ENCODE results near the gene TMPRSS4.
A peak's percentile ranks its signal among the peaks of the same experiment; 100 is the strongest.

Gene TMPRSS4

DNA sequence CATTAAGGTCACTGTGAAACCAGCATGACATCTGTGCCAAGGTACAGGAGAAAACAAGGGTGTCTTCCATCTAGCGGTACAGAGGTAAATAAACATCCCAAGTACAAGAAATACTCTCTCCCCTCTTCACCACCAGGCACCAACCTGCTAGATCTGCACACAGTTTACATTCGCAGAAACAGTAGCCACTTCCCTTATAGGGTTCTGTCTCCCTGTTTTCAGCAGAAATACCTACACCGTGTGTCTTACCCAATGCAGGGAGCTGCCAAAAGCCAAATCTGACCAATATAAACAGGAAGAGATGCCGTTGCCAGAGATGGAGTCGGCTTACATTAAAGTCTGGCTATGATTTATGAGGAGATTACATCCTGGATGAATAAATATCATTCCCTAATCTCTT lies 74.6 kb downstream of the TMPRSS4 start:
- no peak for DNase-seq (ENCODE audit: low read depth, low spot score)
- no peak overlapping the region for H3K27ac ChIP-seq

GRCh38 chr11:118152020-118152551 lies 75.2 kb downstream of the TMPRSS4 start:
- DNase-seq (ENCODE audit: low read depth, low spot score): no peak
- H3K27ac ChIP-seq: no peak overlapping the region

- no peak within 1 kb of the TSS for H3K27ac ChIP-seq
These were observed 75.9 kb downstream of the TMPRSS4 start, which contains the start of gene SCN4B for GRCh38 chr11:118152552-118153471. TSS of gene SCN4B (minus strand) at chr11:118152823. CDS start at chr11:118152673, 150 bp downstream.

GRCh38 chr11:118153516-118153915 lies 76.6 kb downstream of the TMPRSS4 start:
- H3K27ac ChIP-seq: no peak overlapping the region
- no peak for DNase-seq (ENCODE audit: low read depth, low spot score)

More at GRCh38 chr11:118152552-118153471, 75.9 kb downstream of the TMPRSS4 start, which contains the start of gene SCN4B:
- DNase-seq (ENCODE audit: low read depth, low spot score): no peak

DNA sequence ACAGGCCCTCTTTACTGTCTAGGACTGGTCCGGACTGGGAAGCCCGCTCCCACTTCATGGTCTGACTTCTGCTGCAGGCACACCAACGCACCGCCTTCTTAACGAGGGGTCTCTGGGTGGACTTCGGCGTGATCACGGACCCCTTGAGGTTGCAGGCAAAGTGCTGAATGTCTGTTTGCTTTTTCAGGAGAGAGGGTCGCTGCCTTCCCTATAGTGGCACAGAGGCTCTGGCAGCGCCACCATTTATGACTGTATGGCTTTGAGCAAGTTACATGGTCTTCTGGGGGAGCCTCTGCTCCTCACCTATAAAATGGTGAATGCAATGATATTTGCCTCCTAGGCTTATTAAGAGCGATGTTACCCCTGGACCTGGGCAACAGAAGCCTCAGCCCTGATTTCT lies 77.1 kb downstream of the TMPRSS4 start:
- DNase-seq (ENCODE audit: low read depth, low spot score): no peak
- no peak overlapping the region for H3K27ac ChIP-seq

DNA sequence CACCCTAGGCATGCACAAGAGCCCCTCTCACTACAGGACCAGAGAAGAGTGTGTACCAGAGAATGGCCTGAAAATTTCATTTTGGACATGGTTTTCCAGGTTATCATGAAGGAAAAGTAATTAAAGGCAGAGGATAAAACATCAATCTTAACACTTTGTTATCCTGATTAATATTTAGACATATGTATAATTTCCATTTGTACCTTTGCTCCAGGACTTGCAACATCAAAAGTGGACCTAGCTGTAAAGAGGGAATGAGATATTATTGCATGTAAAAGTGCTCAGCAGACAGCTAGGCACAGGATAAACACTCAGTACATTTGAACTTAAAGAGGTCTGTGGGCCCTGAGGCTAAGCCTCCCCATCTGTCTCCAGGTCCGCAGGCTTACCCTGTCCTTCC lies 77.8 kb downstream of the TMPRSS4 start:
- no peak overlapping the region for H3K27ac ChIP-seq
- no peak for DNase-seq (ENCODE audit: low read depth, low spot score)

DNA sequence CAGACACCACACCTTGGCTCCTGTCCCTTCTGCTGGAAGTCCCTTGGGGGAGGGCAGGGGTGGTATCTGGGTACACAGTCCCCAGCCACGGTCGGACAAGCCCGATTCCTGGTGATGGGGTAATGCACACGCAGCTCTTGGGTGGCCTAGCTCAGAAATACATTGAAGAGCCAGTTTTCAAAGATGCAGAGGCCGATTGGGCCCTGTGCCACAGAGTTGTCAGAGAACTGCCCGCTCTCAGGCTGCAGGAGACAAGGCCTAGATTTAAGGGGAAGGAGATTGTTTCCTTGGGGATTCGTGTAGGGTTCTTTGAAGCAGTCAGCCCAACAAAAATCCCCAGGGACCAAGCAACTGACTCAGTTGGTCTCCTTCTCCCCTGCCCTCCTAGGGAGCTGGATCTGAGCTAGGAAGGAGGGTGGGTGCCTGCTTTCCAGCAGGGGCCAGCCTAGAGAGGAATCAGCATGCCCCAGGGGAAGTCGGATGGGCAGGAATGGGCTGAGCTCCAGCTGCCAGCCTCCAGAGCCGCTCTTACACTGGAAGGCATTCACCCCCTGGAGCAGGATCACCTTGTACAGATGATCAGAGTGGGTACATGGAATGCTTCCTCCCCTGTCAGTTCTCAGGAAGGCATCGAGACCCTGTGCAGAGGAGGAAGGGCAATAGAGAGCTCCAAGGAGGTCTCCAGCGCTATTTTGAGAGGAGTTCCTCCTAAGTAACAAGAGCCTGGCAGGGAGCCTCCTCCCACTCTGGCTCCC lies 79.1 kb downstream of the TMPRSS4 start:
- H3K27ac ChIP-seq: no peak overlapping the region
- DNase-seq (ENCODE audit: low read depth, low spot score): no peak

- H3K27ac ChIP-seq: no peak overlapping the region
- no peak for DNase-seq (ENCODE audit: low read depth, low spot score)
These were observed 79.8 kb downstream of the TMPRSS4 start for GRCh38 chr11:118156531-118157185.

GRCh38 chr11:118157186-118157895 lies 80.5 kb downstream of the TMPRSS4 start:
- no peak overlapping the region for H3K27ac ChIP-seq
- DNase-seq (ENCODE audit: low read depth, low spot score): no peak

GRCh38 chr11:118161786-118162185 lies 84.9 kb downstream of the TMPRSS4 start:
- DNase-seq (ENCODE audit: low read depth, low spot score): no peak
- no peak overlapping the region for H3K27ac ChIP-seq

- H3K27ac ChIP-seq: no peak overlapping the region
- no peak for DNase-seq (ENCODE audit: low read depth, low spot score)
These were observed 86.0 kb downstream of the TMPRSS4 start for GRCh38 chr11:118162846-118163245.

GRCh38 chr11:118163494-118163893 lies 86.6 kb downstream of the TMPRSS4 start:
- DNase-seq (ENCODE audit: low read depth, low spot score): no peak
- no peak overlapping the region for H3K27ac ChIP-seq

DNA sequence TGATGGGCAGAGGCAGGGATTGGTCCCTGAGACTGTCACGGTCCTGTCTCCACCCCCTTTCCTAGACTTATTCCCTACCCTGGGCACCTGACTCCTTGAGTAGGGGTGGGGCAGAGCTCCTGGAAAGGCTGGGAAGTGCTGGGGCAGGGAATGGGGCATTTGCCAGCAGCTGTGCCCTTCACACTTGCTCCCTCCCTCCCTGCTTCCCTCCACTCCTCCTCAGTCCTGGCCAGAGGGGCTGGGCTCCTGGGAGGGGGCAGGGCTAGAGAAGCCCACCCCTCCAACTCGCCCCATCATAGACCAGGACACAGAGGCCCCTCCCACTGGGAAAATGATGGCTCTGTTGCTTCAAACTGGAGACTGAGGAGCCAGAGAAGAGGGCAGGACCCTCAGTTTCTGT lies 88.0 kb downstream of the TMPRSS4 start:
- DNase-seq (ENCODE audit: low read depth, low spot score): no peak
- H3K27ac ChIP-seq: no peak overlapping the region

GRCh38 chr11:118166641-118167040 lies 89.8 kb downstream of the TMPRSS4 start:
- peak overlapping the region; percentile 58 for H3K27ac ChIP-seq
- DNase-seq (ENCODE audit: low read depth, low spot score): no peak

- H3K27ac ChIP-seq: no peak overlapping the region
- no peak for DNase-seq (ENCODE audit: low read depth, low spot score)
These were observed 90.4 kb downstream of the TMPRSS4 start for GRCh38 chr11:118167253-118167652.

GRCh38 chr11:118167906-118168305 lies 91.0 kb downstream of the TMPRSS4 start:
- no peak for DNase-seq (ENCODE audit: low read depth, low spot score)
- H3K27ac ChIP-seq: no peak overlapping the region

DNA sequence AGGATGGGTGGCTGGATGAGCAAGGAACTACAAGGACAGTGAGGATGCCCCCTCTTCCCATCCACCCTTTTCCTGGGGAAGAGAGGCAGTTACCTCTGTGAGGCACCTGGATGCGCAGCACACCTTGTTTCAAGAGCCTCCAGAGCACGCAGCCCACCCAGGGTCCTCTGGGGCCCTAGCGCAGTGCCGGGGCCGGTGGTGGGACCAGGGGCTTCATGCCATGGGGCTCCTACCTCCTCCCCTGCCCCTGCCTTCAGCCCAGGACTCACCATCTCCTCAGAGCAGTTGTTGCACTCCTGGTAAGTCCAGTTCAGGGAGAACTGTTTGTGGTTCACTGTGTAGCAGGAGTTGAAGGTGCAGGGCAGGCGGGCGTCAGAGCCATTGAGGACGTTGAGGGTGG lies 91.4 kb downstream of the TMPRSS4 start:
- H3K27ac ChIP-seq: no peak overlapping the region
- DNase-seq (ENCODE audit: low read depth, low spot score): no peak

GRCh38 chr11:118168751-118169150 lies 91.9 kb downstream of the TMPRSS4 start:
- no peak overlapping the region for H3K27ac ChIP-seq
- DNase-seq (ENCODE audit: low read depth, low spot score): no peak

GRCh38 chr11:118169300-118170140 lies 92.6 kb downstream of the TMPRSS4 start:
- no peak overlapping the region for H3K27ac ChIP-seq
- DNase-seq (ENCODE audit: low read depth, low spot score): no peak

Data from epithelial cell of prostate (primary cell).